NCI-H128 (cell line): ENCODE results near the gene MCC.
"Not testable (repeated sequence)": the region's sequence is repeated elsewhere in the genome, so short reads cannot be mapped to it uniquely, and the experiment has no call there.

ENCODE experiments used
- DNase-seq: peaks from one replicate; lab custom pipeline; 2025; ENCODE audit not compliant: unreplicated experiment; lab: John Stamatoyannopoulos, UW

MCC gene

GRCh38 chr5:113491022-113491421 lies 2.8 kb upstream of the MCC start:
- no peak for DNase-seq

DNA sequence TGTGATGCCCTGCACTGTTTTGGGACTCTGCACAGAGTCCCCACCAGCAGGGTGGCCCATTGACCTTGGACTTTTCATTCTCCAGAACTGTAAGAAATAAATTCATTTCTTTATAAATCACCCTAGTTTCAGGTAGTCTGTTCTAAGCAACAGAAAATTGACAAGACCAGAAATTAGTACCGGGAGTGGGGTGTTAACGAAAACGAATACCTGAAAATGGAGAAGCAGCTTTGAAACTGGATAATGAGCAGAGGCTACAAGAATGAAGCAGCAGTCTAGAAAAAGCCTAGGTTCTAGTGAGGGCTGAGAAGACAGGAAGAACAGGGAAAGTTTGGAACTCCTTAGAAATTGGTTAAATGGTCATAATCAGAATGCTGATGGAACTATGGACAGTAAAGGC lies 2.1 kb upstream of the MCC start:
- DNase-seq = no peak

DNA sequence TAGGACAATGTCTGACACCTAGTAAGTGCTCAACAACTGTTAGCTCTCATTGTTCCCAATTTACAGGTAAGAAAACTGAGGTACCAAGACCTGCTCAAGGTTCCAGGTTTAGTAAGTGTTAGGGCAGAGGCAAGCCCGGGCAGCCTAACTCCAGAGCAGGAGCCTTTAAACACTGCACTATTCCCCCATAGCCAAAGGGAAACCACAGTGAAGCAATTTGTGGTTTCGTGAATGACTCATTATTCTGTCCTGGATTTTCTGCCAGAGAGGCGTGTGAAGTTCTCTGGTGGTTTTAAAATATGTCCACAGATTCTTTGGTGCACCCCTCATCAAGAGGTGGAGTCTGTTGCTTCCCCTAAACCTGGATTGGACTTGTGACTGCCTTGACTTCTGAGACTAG lies 1.0 kb upstream of the MCC start:
- DNase-seq = no peak

GRCh38 chr5:113488645-113489184 lies 462 bp upstream of the MCC start:
- DNase-seq = no peak

- DNase-seq = no peak
These were observed 855 bp downstream of the MCC start for GRCh38 chr5:113487416-113487780.

GRCh38 chr5:113480243-113480642 lies 8.0 kb downstream of the MCC start:
- no peak for DNase-seq

- DNase-seq = no peak
These were observed 9.6 kb downstream of the MCC start for GRCh38 chr5:113478691-113479090.

- DNase-seq = no peak
These were observed 14.0 kb downstream of the MCC start for GRCh38 chr5:113474100-113474728.

GRCh38 chr5:113463032-113463431 lies 25.2 kb downstream of the MCC start:
- no peak for DNase-seq

GRCh38 chr5:113457106-113457505 lies 31.1 kb downstream of the MCC start:
- not testable (repeated sequence) for DNase-seq

DNA sequence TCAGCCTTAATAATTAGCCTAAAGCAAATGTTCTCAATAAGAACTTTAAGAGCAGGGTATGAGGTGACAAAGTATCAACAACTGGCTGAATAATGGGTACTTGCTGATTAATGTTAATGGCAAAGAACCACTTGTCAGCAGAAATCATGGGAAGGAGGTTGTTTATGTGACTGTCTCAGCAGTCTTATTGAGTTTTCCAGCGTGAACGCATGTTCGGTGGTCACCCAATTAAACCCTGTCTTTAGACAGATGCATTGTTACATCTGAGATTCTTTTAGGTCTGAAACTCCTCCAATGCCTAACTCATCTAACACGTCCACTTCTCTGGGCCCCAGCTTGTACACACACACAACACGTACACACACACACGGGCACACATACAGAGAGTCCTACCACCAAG lies 35.3 kb downstream of the MCC start:
- no peak for DNase-seq

DNA sequence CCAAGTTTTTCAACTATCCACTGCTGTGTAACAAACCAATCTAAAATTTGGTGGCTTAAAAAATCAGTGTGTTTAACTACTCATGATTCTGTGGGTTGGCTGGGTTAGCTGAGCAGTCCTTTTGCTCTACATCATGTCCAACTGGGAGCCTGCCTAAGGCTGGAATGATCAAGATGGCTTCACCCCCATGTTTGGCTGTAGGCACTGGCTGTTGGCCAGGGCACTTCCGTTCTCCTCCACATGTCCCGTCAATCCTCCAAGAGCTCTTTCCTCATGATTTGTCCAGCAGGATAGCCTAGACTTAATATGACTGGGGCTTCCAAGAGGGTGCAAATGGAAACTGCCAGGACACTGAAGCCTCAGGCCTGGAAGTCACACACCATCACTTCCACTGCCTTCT lies 36.5 kb downstream of the MCC start:
- no peak for DNase-seq

DNA sequence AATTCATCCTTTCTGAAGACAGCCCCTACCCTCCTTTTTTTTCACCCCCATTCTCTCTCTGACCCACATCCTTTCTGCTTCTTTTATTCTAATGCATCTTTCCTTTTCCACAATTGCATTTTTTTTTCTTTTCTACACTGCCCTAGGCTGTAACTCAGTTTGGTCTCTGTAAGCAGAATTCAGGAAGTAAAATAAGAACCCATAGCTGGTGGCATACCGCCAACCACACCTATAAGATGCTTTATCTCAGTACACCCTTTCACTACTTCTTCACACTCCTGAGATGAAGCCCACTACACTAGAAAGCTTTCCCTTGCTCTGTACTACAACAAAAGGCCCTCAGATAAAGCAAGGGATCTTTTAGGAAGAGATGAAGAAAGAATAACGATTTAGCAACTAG lies 37.3 kb downstream of the MCC start:
- DNase-seq = no peak

DNA sequence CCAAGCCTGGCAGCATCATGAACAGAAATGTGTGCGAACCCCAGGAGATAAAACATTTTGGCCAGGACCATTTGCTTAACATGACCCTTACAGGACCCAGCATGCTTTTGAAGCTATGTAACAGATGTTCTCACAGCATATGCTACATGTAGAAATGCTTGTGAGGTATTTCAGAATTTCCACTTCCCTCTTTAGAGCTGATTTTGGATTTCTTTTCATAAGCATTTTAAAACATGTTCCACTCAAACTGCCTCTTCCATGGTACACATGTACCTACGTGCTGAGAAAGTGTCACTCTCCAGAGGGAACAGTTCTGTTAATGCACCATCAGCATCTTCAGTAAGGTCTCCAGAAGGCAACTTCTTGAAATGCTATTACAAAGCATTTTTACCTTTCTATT lies 37.8 kb downstream of the MCC start:
- DNase-seq = no peak

- DNase-seq = no peak
These were observed 40.0 kb downstream of the MCC start for GRCh38 chr5:113448252-113448651.

DNA sequence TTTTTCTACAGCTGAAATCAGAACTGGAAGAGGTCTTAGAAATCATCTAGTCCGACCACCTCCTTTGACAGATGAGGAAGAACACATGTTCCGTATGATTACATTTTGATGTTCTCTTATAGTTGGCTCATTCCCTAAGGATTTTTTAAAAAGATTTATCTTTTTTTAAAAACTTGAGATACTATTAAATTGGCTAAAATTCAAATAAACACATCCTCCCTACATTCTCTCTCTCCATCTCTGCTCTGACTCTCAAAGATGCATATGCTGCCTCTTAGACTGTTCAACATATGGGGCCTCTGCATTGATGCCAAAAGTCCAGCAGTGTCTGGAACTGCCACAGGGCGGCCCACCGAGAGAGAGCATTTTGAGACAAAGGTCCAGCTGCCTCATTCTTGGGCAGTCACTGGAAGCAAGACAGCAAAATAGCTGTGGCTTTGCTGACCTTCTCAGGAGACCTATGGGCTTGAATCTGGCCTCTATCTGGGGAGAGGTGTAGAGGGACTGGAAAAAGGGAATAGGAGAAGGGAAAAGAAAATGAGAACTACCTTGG lies 40.7 kb downstream of the MCC start:
- no peak for DNase-seq

DNA sequence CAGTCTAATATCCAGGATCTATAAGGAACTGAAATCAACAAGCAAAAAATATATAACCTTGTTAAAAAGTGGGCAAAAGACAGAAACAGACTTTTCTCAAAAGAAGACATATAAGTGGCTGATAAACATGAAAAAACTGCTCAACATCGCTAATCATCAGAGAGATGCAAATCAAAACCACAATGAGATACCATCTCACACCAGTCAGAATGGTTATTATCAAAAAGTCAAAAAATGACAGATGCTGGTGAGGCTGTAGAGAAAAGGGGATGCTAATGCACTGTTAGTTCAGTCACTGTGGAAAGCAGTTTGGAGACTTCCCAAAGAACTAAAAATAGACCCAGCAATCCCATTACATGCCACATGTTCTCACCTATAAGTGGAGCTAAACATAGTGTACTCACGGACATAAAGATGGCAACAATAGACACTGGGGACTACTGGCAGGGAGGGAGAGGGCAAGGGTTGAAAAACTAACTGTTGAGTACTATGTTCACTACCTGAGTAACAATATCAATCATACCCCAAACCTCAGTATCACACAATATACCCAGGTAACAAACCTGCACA lies 41.8 kb downstream of the MCC start:
- DNase-seq = no peak

DNA sequence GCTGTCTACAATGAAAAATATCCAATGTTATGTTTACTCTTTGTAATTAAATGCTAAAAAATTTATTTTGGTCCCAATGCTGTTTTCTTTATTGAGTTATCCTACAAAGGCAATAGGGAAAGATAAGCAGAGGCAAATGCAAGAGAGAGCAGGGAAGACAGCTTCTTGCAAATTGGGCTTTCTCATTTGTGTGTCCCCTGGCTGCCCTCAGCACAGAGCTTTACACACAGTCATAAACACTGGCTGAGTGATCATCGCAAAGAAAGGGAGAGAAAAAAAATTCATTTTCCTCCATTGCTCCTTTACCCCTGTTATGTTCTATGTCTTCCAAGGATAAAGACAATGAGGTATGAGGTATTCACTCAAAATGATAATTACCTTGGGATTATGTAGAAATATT lies 51.1 kb downstream of the MCC start:
- DNase-seq = no peak

- no peak for DNase-seq
These were observed 52.7 kb downstream of the MCC start for GRCh38 chr5:113435575-113435974.

GRCh38 chr5:113434889-113435288 lies 53.4 kb downstream of the MCC start, which contains the start of gene TSSK1B:
Gene TSSK1B (minus strand): TSS chr5:113434989. CDS start chr5:113434839, 150 bp downstream.
- no peak for DNase-seq

GRCh38 chr5:113433862-113434612 lies 54.2 kb downstream of the MCC start:
- no peak for DNase-seq

DNA sequence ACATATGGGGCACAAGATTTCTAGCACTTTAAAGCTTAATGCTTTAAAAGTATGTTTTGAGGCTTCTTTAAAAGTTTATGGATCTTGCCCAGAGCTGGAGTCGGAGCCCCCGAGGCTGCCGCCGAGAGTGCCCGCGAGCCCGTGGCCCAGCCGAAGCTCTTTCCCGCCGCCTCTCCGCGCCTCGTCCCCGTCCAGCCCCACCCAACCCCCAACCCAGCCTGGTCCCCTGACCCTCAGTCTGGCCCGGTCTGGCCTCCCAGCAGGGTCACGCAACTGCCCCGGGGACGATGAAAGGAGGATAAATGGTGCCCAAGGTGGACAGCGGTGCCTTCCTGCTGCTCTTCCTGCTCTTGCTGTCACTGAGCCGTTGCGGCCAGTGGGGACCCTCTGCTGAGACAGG lies 55.2 kb downstream of the MCC start:
- no peak for DNase-seq
